Activated T-helper 9 cell treated with anti-CD3 and anti-CD28 coated beads, Interleukin-2, amount 50 U/mL, for 16 hours (primary cell): Measurements from ENCODE around the gene IFNK.

ENCODE experiments used
- DNase-seq: peaks from one replicate; pipeline ENCODE4 v3.0.0-alpha.2; 2020; ENCODE audit warnings: low read depth

The IFNK gene

DNA sequence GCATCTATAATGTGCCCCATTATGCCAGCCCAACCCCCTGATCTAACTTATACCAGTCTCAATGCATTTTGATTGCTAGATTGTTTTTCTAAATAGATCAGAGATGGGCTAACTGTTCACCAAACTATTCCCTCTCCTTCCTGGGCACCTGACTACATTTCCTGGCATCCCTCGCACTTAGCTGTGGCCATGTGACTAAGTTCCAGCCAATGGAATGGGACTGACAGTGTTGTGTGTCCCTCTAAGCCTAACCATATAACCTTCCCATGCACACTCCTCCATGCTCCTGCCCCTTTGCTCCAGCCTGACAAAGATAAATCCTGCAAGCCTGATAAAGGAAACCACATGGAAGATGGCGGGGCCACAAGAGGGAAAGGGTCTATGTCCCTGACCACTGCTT is 12.3 kb upstream of the IFNK start:
- no peak for DNase-seq

DNA sequence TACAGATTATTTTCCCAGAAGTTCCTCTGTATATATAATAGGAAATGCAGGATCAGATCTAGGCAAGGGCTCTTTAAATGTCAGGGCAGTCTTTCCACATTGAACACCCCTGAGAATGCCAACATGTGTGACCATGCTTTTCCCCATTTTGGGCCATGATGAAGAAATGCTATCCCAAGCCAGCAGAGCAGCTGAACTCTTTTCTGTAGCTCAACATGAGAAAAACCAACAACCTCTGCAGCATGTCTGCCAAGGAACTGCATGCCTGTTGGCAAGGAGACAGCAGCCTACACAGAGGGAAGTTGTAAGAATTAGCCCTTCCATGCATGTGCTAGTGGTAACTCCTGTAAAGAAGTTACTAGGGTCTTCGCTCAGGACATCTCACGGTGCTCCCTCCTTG is 9.5 kb upstream of the IFNK start:
- no peak for DNase-seq

- no peak for DNase-seq
These were observed 6.1 kb upstream of the IFNK start for GRCh38 chr9:27518006-27518405.

- DNase-seq: no peak
These were observed 5.3 kb upstream of the IFNK start for GRCh38 chr9:27518809-27519208.

- no peak for DNase-seq
These were observed 4.3 kb upstream of the IFNK start for GRCh38 chr9:27519466-27520465.

DNA sequence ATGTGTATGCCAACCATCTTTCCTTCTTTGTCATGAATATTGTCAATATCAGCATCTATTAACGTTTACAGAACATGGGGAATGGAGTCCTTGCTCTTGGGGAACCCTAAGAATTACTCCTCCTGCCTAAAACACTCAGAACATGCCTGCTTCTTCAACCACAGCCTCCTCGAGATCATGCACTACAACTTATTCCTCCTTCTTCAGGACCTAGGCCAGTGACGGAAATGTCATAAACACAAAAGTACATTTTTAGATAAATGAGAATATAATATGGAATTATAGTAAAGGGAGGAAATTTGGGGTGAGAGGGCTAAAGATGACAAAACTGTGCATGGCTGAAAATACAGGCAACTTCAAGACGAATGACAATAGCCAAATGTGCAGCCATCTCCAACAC is 3.1 kb upstream of the IFNK start:
- no peak for DNase-seq

GRCh38 chr9:27523141-27523540 is 949 bp upstream of the IFNK start:
- no peak for DNase-seq

- no peak for DNase-seq
These were observed 3.6 kb downstream of the IFNK start for GRCh38 chr9:27527702-27528075.

- peak; percentile 24 for DNase-seq
These were observed 4.2 kb downstream of the IFNK start for GRCh38 chr9:27528076-27528885.

DNA sequence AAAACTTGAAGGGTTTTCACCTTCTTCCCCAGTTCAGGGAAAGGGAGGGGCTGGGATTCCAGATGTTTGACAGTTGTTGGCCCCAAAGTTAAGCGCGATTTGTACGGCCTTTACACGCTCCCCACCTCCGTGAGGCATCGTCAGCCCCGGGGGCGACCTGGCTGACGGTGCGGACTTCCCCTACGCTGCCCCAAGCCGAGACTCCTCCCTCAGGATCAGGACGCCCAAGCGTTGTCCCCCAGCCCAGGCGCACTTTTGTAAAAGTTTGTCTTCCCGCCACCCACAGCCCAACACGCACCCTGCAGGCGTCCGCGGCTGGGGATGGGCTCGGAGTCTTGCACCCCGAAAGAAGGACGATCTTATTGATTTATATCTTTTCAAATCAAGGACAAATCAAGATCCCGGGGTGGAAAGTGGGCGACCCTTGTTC is 4.8 kb downstream of the IFNK start:
- peak; percentile 37 for DNase-seq

GRCh38 chr9:27529316-27530278 is 5.5 kb downstream of the IFNK start, which contains the start of gene MOB3B:
TSS of gene MOB3B (minus strand) at chr9:27529814. CDS start at chr9:27455550, 74,264 bp downstream.
- peak; percentile 72 for DNase-seq

- DNase-seq: no peak
These were observed 7.0 kb downstream of the IFNK start for GRCh38 chr9:27530915-27531755.

DNA sequence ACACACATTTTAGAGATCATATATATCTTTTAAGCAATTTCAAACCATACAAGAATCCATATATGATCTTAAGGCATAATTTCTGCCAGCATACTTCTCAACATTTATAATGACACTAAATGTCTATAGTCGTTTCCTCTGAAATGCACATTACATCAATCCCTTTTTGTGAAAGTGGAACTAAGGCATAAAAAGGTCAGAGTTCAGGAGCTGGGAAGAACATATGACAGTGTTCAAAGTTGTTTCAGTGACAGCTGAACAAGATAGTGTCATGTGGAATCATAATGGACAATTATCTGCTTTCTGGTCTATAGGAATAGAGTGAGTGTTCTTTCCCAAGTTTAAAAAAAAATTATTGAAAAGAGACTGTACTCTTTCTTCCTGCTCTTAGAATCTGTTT is 8.0 kb downstream of the IFNK start:
- no peak for DNase-seq

DNA sequence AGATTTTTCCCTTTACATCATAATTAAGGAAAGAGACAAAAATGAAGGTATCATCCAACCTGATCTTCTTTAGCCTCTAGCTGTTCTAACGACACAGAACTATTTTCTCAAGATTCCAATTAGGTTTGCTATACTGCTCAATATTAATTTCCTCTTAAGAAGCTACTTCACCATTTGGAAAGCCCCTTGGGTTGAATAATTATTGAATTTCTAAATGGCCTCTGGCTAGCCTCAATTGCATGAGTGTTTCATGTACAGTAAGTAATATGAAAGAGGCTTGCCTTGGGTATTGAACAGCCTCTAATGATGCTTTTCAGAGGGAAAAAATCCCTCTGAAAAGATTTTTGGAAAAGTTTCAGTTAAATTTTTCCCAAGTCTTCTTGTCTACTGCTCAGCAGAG is 9.2 kb downstream of the IFNK start:
- DNase-seq: no peak

- no peak for DNase-seq
These were observed 10.0 kb downstream of the IFNK start for GRCh38 chr9:27534131-27534530.

DNA sequence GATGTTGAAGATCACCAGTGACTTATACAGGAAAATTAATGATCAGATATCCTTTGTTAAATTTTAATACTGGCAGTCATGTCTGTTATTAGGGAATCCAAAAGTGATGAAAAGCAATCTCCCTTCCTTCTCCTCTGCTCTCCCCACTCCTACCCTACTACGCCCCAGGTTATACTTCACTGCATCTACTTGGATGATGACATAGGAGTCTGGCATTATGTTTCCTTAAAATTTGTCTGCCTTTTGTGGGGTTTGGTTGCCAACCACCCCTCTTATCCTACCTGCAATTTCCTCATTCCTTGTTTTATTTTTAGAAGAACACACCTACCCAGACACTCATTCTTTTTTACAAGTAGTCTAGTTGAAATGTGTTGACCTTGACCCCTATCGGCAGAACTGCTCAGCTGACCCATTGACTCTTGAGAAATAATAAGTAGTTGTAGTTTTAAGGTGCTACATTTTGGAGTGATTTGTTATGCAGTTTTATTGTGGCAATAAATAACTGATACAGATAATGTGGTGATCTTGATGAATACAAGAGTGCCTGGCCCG is 10.6 kb downstream of the IFNK start:
- no peak for DNase-seq

GRCh38 chr9:27535701-27536118 is 11.6 kb downstream of the IFNK start:
- no peak for DNase-seq

DNA sequence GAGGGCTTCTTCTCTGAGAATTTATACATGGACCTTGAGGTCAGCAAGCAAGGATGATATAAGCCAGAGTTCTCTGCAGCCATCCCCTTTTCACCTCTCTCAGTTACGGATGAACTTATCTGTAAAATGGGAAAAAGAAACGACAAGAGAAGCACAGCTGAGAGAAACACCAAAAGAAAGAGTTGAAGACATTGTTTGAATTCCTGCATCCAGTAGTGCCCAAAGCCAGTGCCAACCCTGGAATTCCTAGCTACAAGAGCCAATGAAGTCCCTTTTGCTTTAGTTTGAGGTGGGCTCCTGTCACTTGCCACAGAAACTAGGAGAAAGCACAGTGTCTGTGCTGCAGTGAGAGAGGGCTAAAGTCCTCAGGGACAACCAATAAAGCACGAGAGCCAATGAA is 12.1 kb downstream of the IFNK start:
- DNase-seq: no peak

GRCh38 chr9:27537027-27537435 is 12.9 kb downstream of the IFNK start:
- no peak for DNase-seq

DNA sequence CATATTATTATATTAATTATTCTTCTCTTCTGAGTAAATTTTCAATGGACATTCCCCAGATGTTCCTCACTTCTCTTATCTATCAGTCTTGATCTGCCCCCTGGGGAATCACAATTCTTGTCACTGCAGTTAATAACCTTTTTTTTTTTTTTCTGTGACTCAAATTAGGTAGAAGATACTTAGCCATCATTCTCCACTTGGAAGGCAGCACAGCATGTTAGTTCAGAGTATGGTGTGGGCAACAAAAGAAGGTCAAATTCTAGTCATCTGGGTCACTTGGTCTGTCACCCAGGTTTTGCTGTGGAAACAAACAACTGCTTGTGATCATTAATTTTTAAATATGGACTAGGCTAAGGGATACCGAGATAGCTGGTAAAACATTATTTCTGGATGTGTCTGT is 13.7 kb downstream of the IFNK start:
- no peak for DNase-seq
